ENCODE measurements around the gene HTATIP2.

- TF ChIP-seq GATA2 (IDR thresholded peaks at IDR 0.05; ENCODE audit: low read depth, low read length) (no peak), GATA3 (IDR thresholded peaks at IDR 0.05; ENCODE audit: low read depth, low read length) (no peak)
Observed at GRCh38 chr11:20415432-20415831, 51.9 kb downstream of the HTATIP2 start.
